Measurements from ENCODE around the gene CIBAR2. TPM values are rescaled to one million over a fixed set of nuclear protein-coding genes. Genes with fewer than 3 reads are reported as not detected.
"Not testable (repeated sequence)": the region's sequence is repeated elsewhere in the genome, so short reads cannot be mapped to it uniquely, and the experiment has no call there.

CIBAR2 gene
- total RNA-seq, 1 donor from 2014 or later, result not detected

DNA sequence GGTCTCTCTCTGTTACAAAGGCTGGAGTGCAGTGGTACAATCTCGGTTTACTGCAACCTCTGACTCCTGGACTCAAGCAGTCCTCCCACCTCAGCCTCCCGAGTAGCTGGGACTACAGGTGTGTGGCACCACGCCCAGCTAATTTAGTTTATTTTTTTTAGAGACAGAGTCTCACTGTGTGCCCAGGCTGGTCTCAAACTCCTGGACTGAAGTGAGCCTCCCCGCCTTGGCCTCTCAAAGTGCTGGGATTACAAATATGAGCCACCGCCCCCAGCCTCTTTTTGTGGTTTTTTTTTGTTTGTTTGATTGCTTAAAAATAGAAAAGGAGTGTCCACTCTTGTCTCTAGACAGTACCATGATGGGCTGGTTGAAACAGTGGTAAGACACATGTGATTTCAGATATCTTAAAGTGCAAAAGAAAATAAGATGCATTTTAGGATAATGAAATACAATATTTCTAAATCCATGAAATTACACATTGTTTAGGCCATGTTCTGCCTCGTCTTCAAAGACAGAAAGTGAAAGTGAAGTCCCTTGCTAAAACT is 57.3 kb downstream of the CIBAR2 start:
- Histone ChIP-seq H3K36me3 (ENCODE audit: control insufficient read depth, insufficient read depth, low read length) (no peaks in the 10 kb centered on the region), H3K4me3 (ENCODE audit: low read depth, low read length) (no peak overlapping the region), H3K27me3 (ENCODE audit: control insufficient read depth, insufficient read depth, low read length) (no peaks in the 10 kb centered on the region)
- DNase-seq (ENCODE audit: low read depth), result no peak
- no peak for TF ChIP-seq CTCF (IDR thresholded peaks at IDR 0.05; ENCODE audit: insufficient read depth, low read length, poor library complexity, severe bottlenecking)

- H3K27me3 ChIP-seq (ENCODE audit: control insufficient read depth, insufficient read depth, low read length); H3K36me3 ChIP-seq (ENCODE audit: control insufficient read depth, insufficient read depth, low read length); H3K4me3 ChIP-seq (ENCODE audit: low read depth, low read length): not testable (repeated sequence)
Observed at GRCh38 chr16:85054321-85054720, 58.0 kb downstream of the CIBAR2 start.

GRCh38 chr16:85052536-85052935 is 59.7 kb downstream of the CIBAR2 start:
- Histone ChIP-seq H3K4me3 (ENCODE audit: low read depth, low read length) (no peak overlapping the region), H3K36me3 (ENCODE audit: control insufficient read depth, insufficient read depth, low read length) (no peaks in the 10 kb centered on the region), H3K27me3 (ENCODE audit: control insufficient read depth, insufficient read depth, low read length) (no peaks in the 10 kb centered on the region)
- DNase-seq (ENCODE audit: low read depth), result no peak
- no peak for TF ChIP-seq CTCF (IDR thresholded peaks at IDR 0.05; ENCODE audit: insufficient read depth, low read length, poor library complexity, severe bottlenecking)

More at GRCh38 chr16:85054321-85054720, 58.0 kb downstream of the CIBAR2 start:
- not testable (repeated sequence) for DNase-seq (ENCODE audit: low read depth)

DNA sequence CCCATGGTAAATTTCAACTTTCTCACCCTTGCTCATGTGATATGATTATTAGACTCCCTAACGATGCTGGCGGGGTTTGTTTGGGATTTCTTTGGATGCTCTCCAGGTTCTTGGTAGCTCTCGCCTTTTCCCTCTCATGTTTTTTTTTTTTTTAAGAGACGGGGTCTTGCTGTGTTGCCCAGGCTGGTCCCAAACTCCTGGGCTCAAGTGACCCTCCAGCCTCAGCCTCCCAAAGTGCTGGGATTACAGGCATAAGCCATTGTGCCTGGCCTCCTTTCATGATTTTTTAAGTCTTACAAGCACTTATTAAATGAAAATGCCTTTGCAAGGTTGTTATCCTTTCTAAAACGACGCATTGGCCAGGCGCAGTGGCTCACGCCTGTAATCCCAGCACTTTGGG is 60.6 kb downstream of the CIBAR2 start:
- no peaks in the 10 kb centered on the region for H3K27me3 ChIP-seq (ENCODE audit: control insufficient read depth, insufficient read depth, low read length)
- no peak for DNase-seq (ENCODE audit: low read depth)
- no peak for TF ChIP-seq CTCF (IDR thresholded peaks at IDR 0.05; ENCODE audit: insufficient read depth, low read length, poor library complexity, severe bottlenecking)
- no peaks in the 10 kb centered on the region for H3K36me3 ChIP-seq (ENCODE audit: control insufficient read depth, insufficient read depth, low read length)
- no peak overlapping the region for H3K4me3 ChIP-seq (ENCODE audit: low read depth, low read length)

GRCh38 chr16:85051067-85051581 is 61.1 kb downstream of the CIBAR2 start:
- H3K36me3 ChIP-seq (ENCODE audit: control insufficient read depth, insufficient read depth, low read length), result no peaks in the 10 kb centered on the region
- no peaks in the 10 kb centered on the region for H3K27me3 ChIP-seq (ENCODE audit: control insufficient read depth, insufficient read depth, low read length)
- no peak for TF ChIP-seq CTCF (IDR thresholded peaks at IDR 0.05; ENCODE audit: insufficient read depth, low read length, poor library complexity, severe bottlenecking)
- no peak for DNase-seq (ENCODE audit: low read depth)
- no peak overlapping the region for H3K4me3 ChIP-seq (ENCODE audit: low read depth, low read length)

- Histone ChIP-seq H3K27me3 (ENCODE audit: control insufficient read depth, insufficient read depth, low read length) (no peaks in the 10 kb centered on the region), H3K36me3 (ENCODE audit: control insufficient read depth, insufficient read depth, low read length) (no peaks in the 10 kb centered on the region), H3K4me3 (ENCODE audit: low read depth, low read length) (no peak overlapping the region)
- no peak for DNase-seq (ENCODE audit: low read depth)
- TF ChIP-seq CTCF (IDR thresholded peaks at IDR 0.05; ENCODE audit: insufficient read depth, low read length, poor library complexity, severe bottlenecking), result no peak
Observed at GRCh38 chr16:85049706-85050305, 62.5 kb downstream of the CIBAR2 start.
